ENCODE data around the gene CDK5. TPM values are rescaled to one million over a fixed set of nuclear protein-coding genes. Genes with fewer than 3 reads are reported as not detected.

Gene CDK5
- total and polyA plus RNA-seq, 9 of the 15 experiments (the other 6 are each of a cell fraction or from before 2014, with no cell fraction given), result 3.2 to 38.0 (median 27.5) TPM

DNA sequence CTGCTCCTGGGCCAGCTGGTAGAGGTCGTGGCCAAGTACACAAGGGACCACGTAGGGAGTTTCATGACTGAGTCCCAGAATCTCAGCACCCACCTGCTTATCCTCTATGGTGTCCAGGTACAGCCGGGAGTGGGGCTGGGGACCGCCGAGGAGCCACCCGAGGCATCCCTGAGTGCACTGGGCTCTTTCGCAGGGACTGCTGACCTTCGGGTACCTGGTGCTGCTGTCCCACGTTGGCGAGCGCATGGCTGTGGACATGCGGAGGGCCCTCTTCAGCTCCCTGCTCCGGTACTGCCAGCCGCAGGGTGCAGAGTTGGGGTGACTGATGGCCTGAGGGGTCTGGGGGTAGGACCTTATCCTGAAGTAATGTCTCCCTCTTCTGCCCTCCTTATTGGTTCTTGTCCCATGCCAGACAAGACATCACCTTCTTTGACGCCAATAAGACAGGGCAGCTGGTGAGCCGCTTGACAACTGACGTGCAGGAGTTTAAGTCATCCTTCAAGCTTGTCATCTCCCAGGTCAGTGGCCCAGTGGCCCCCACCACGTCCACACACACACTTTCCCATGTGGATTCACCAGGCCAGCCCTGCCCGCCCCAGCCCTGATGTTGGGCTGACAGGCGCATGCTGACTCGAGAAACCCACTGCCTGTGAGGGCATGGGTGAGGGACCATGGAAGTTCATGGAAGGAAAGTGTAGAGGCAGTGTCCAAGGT is 23.2 kb downstream of the CDK5 start:
- Histone ChIP-seq H3K9me3 (replicated peaks; ENCODE audit: control insufficient read depth, insufficient read depth, low read depth, low read length) (no peaks in the 10 kb centered on the region), H3K4me1 (replicated peaks in 1 of 2; ENCODE audit: control insufficient read depth in 2 of 2, insufficient read depth in 2 of 2, low read length in 2 of 2) (peaks cover 14 to 61% of the 10 kb centered on the region in 2 experiments), H4K20me1 (replicated peaks; ENCODE audit: control insufficient read depth, insufficient read depth, low read length) (peaks cover under 1% of the 10 kb centered on the region), H2AFZ (ENCODE audit: low read depth, low read length) (no peak overlapping the region), H3K4me3 (no peak overlapping the region), H3K4me2 (ENCODE audit: insufficient read depth, low read length) (no peak overlapping the region), H3K79me2 (ENCODE audit: control insufficient read depth, insufficient read depth, low read length) (peaks cover 25% of the 10 kb centered on the region), H3K27ac (ENCODE audit: extremely low read depth, low read depth, low read length) (no peak overlapping the region), H3K9me1 (ENCODE audit: control insufficient read depth, insufficient read depth, low read length) (no peaks in the 10 kb centered on the region), H3K36me3 (ENCODE audit: control insufficient read depth, insufficient read depth, low read length) (peaks cover 76% of the 10 kb centered on the region; the same call in 2 of the 3 replicates), H3K27me3 (ENCODE audit: control insufficient read depth in 2 of 2, insufficient read depth in 2 of 2, low read length in 2 of 2) (no peaks in the 10 kb centered on the region), H3K9ac (ENCODE audit: insufficient read depth in 1 of 2, low read depth in 2 of 2, low read length in 2 of 2) (peak overlapping the region in 1 of 2 experiments; percentile 59; a peak in 2 of 4 replicates)
- CTCF ChIA-PET (ENCODE audit: low intra/inter-chr PET ratio), result no interaction called here
- in situ Hi-C loops (cut with MboI), result no loop called here
- DNase-seq (ENCODE audit: extremely low read depth in 1 of 4, low spot score in 3 of 4) (no peak), FAIRE-seq (no peak), ATAC-seq (no peak)
- WGBS (ENCODE audit: insufficient coverage, low coverage, missing lambda C conversion rate), result 93% methylated on average over 21 of the region's 21 CpGs
- POLR2A ChIA-PET, result interaction anchor here (0.7 to 1.3 kb wide), 4 partner anchors 8 to 49 kb away, joined by 3 to 5 read pairs (median 3); partner anchors contain the start of genes FASTK and TMUB1
- intact Hi-C loops (cut with micrococcal nuclease), result no loop called here
- BruUV-seq (replicated peaks), result no TSS peak
- TF ChIP-seq POLR2G (IDR thresholded peaks at IDR 0.05; ENCODE audit: low read depth, low read length) (peak; percentile 21; the same call in 1 of the 2 replicates), ARNT (IDR thresholded peaks at IDR 0.05) (no peak)

GRCh38 chr7:151033864-151034249 is 23.8 kb downstream of the CDK5 start:
- ChIA-PET CTCF (ENCODE audit: low intra/inter-chr PET ratio) (interaction anchor here (1.1 kb wide), 1 partner anchor 77 kb away, joined by 3 read pairs; no protein-coding TSS in a partner anchor), POLR2A (interaction anchor here (0.7 kb wide), 1 partner anchor 10 kb away, joined by 3 read pairs; no protein-coding TSS in a partner anchor)
- FAIRE-seq (no peak), DNase-seq (ENCODE audit: extremely low read depth in 1 of 4, low spot score in 3 of 4) (no peak), ATAC-seq (no peak)
- BruUV-seq (replicated peaks), result no TSS peak
- intact Hi-C loops (cut with micrococcal nuclease), result no loop called here
- in situ Hi-C loops (cut with MboI), result no loop called here
- Histone ChIP-seq H3K9me1 (ENCODE audit: control insufficient read depth, insufficient read depth, low read length) (no peaks in the 10 kb centered on the region), H3K36me3 (ENCODE audit: control insufficient read depth, insufficient read depth, low read length) (peaks cover 76% of the 10 kb centered on the region; the same call in 2 of the 3 replicates), H4K20me1 (replicated peaks; ENCODE audit: control insufficient read depth, insufficient read depth, low read length) (no peaks in the 10 kb centered on the region), H3K4me2 (ENCODE audit: insufficient read depth, low read length) (no peak overlapping the region), H3K27ac (ENCODE audit: extremely low read depth, low read depth, low read length) (no peak overlapping the region), H3K79me2 (ENCODE audit: control insufficient read depth, insufficient read depth, low read length) (peaks cover 32% of the 10 kb centered on the region), H3K9ac (ENCODE audit: insufficient read depth in 1 of 2, low read depth in 2 of 2, low read length in 2 of 2) (peak overlapping the region in 1 of 2 experiments; percentile 5; a peak in 2 of 4 replicates), H3K4me1 (replicated peaks in 1 of 2; ENCODE audit: control insufficient read depth in 2 of 2, insufficient read depth in 2 of 2, low read length in 2 of 2) (peaks cover 10 to 58% of the 10 kb centered on the region in 2 experiments), H3K27me3 (ENCODE audit: control insufficient read depth in 2 of 2, insufficient read depth in 2 of 2, low read length in 2 of 2) (no peaks in the 10 kb centered on the region), H3K4me3 (no peak overlapping the region), H2AFZ (ENCODE audit: low read depth, low read length) (no peak overlapping the region), H3K9me3 (replicated peaks; ENCODE audit: control insufficient read depth, insufficient read depth, low read depth, low read length) (no peaks in the 10 kb centered on the region)
- 84% methylated on average over 5 of the region's 5 CpGs for WGBS (ENCODE audit: insufficient coverage, low coverage, missing lambda C conversion rate)
- no peak for TF ChIP-seq SMAD2 (IDR thresholded peaks at IDR 0.05; ENCODE audit: low read depth, low read length)
- no peak for TF ChIP-seq HMGN3 (IDR thresholded peaks at IDR 0.05; ENCODE audit: borderline replicate concordance, extremely low read depth, insufficient read length, low read depth, low read length)
- no peak for TF ChIP-seq KLF6 (CRISPR knock-in tag; IDR thresholded peaks at IDR 0.05; ENCODE audit: borderline replicate concordance)
- no peak for TF ChIP-seq RFX5 (IDR thresholded peaks at IDR 0.05; ENCODE audit: low read depth, low read length)
- 0 out of 2 replicates have a peak, but pooled peaks have one; percentile 4 for TF ChIP-seq POLR2G (IDR thresholded peaks at IDR 0.05; ENCODE audit: low read depth, low read length)
- TF ChIP-seq ATF1 (CRISPR knock-in tag; IDR thresholded peaks at IDR 0.05), result 0 out of 2 replicates have a peak, but pooled peaks have one; percentile 2
- no peak for TF ChIP-seq ATF1 (tag; IDR thresholded peaks at IDR 0.05)

All from K562 (cell line).